ENCODE data around the gene NEXN. TPM values are rescaled to one million over a fixed set of nuclear protein-coding genes. Genes with fewer than 3 reads are reported as not detected.
"Not testable (repeated sequence)": the region's sequence is repeated elsewhere in the genome, so short reads cannot be mapped to it uniquely, and the experiment has no call there.

NEXN gene
- total and polyA plus RNA-seq, 7 donors: 31.6 to 541 (median 321) TPM

- peak within 1 kb of the TSS; percentile 83 for H3K4me3 ChIP-seq
- H3K27me3 ChIP-seq (ENCODE audit: insufficient read depth in 3 of 3, low read length in 2 of 3): no peaks in the 10 kb centered on the region
- WGBS, 3 donors: 0% methylated on average over 57 of the region's 57 CpGs
- peak within 1 kb of the TSS; percentile 96 for H3K27ac ChIP-seq
- intact Hi-C loops (cut with DNase I): loop anchor here (1.0 to 5.0 kb wide), 4 partner anchors 25 to 136 kb away; partner anchors contain the start of gene DNAJB4 (in 1 of the 2)
- TF ChIP-seq, protein P1, sequence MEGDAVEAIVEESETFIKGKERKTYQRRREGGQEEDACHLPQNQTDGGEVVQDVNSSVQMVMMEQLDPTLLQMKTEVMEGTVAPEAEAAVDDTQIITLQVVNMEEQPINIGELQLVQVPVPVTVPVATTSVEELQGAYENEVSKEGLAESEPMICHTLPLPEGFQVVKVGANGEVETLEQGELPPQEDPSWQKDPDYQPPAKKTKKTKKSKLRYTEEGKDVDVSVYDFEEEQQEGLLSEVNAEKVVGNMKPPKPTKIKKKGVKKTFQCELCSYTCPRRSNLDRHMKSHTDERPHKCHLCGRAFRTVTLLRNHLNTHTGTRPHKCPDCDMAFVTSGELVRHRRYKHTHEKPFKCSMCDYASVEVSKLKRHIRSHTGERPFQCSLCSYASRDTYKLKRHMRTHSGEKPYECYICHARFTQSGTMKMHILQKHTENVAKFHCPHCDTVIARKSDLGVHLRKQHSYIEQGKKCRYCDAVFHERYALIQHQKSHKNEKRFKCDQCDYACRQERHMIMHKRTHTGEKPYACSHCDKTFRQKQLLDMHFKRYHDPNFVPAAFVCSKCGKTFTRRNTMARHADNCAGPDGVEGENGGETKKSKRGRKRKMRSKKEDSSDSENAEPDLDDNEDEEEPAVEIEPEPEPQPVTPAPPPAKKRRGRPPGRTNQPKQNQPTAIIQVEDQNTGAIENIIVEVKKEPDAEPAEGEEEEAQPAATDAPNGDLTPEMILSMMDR (IDR thresholded peaks at IDR 0.05): peak; percentile 76
- DNase-seq (peak; percentile 92 to 95), ATAC-seq (peak; percentile 90 to 93 (median 92))
- no peaks in the 10 kb centered on the region for H3K9me3 ChIP-seq
- H3K4me1 ChIP-seq: peaks cover 47% of the 10 kb centered on the region
- no peaks in the 10 kb centered on the region for H3K36me3 ChIP-seq (ENCODE audit: insufficient read depth in 1 of 2, low read depth in 1 of 2)
Observed at GRCh38 chr1:77978969-77979876, 90.8 kb downstream of the NEXN start, which contains the start of gene FUBP1. Gene FUBP1, minus strand, starts transcription at chr1:77979072. Its CDS starts 68 bp downstream, at chr1:77979004.

DNA sequence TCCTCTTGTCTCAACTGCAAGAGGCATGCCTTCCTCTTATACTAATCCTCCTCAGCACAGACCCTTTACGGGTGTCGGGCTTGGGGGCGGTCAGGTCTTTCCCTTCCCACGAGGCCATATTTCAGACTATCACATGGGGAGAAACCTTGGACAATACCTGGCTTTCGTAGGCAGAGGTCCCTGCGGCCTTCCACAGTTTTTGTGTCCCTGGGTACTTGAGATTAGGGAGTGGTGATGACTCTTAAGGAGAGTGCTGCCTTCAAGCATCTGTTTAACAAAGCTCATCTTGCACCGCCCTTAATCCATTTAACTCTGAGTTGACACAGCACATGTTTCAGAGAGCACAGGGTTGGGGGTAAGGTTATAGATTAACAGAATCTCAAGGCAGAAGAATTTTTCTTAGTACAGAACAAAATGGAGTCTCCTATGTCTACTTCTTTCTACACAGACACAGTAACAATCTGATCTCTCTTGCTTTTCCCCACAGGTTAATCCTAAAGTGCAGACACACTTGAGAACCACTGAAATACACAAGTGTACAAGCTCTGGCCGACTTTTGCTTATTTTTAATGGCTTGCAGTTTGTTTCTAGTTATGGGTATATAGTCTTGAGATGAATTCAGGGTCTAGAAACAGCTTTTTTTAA is 95.0 kb downstream of the NEXN start:
- H3K9me3 ChIP-seq; H3K4me3 ChIP-seq; intact Hi-C loops (cut with DNase I); H3K27me3 ChIP-seq (ENCODE audit: insufficient read depth in 3 of 3, low read length in 2 of 3); ATAC-seq; H3K36me3 ChIP-seq (ENCODE audit: insufficient read depth in 1 of 2, low read depth in 1 of 2); DNase-seq: not testable (repeated sequence)
- WGBS, 3 donors: 86 to 92% (median 90%) methylated on average over 8 of the region's 8 CpGs
- H3K4me1 ChIP-seq: peaks cover 45% of the 10 kb centered on the region
- peak overlapping the region; percentile 54 for H3K27ac ChIP-seq

GRCh38 chr1:77983997-77984355 is 95.6 kb downstream of the NEXN start:
- no peak for ATAC-seq
- H3K4me1 ChIP-seq: peaks cover 45% of the 10 kb centered on the region
- H3K36me3 ChIP-seq (ENCODE audit: insufficient read depth in 1 of 2, low read depth in 1 of 2): no peaks in the 10 kb centered on the region

DNA sequence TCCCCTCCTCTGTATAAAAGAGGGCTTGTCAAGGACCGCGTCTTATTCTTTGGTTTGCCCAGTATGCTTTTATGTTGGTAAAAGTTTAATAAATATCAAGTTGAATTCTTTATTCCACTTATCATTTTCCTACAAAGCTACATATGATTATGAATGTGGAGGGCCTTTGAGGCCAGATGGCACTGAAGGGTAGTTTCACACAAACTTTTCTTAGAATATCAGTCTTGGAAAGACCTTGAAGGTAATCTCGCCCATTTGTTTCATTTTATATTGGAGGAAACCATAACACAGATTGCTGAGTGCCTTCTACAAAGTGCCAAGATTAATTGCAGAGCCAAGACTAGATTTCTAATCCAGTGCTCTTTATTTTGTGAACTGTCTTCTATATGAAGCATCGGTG is 96.2 kb downstream of the NEXN start:
- H3K36me3 ChIP-seq (ENCODE audit: insufficient read depth in 1 of 2, low read depth in 1 of 2): no peaks in the 10 kb centered on the region
- peaks cover 45% of the 10 kb centered on the region for H3K4me1 ChIP-seq
- intact Hi-C loops (cut with DNase I): no loop called here
- ATAC-seq: no peak
- H3K27ac ChIP-seq: peak overlapping the region; percentile 54
- 82 to 93% (median 85%) methylated on average over 4 of the region's 4 CpGs for WGBS, 3 donors
- no peaks in the 10 kb centered on the region for H3K27me3 ChIP-seq (ENCODE audit: insufficient read depth in 3 of 3, low read length in 2 of 3)
- TF ChIP-seq, protein P1 (IDR thresholded peaks at IDR 0.05): no peak
- H3K4me3 ChIP-seq: no peak overlapping the region
- no peaks in the 10 kb centered on the region for H3K9me3 ChIP-seq
- DNase-seq: no peak

More at GRCh38 chr1:77983997-77984355, 95.6 kb downstream of the NEXN start:
- peak overlapping the region; percentile 54 for H3K27ac ChIP-seq
- intact Hi-C loops (cut with DNase I): no loop called here
- H3K27me3 ChIP-seq (ENCODE audit: insufficient read depth in 3 of 3, low read length in 2 of 3): no peaks in the 10 kb centered on the region
- TF ChIP-seq, protein P1 (IDR thresholded peaks at IDR 0.05): no peak
- no peak overlapping the region for H3K4me3 ChIP-seq
- DNase-seq: no peak
- no peaks in the 10 kb centered on the region for H3K9me3 ChIP-seq

- Histone ChIP-seq H3K4me1 (peaks cover 35% of the 10 kb centered on the region), H3K27me3 (ENCODE audit: insufficient read depth in 3 of 3, low read length in 2 of 3) (no peaks in the 10 kb centered on the region), H3K27ac (no peak overlapping the region), H3K36me3 (ENCODE audit: insufficient read depth in 1 of 2, low read depth in 1 of 2) (no peaks in the 10 kb centered on the region), H3K9me3 (no peaks in the 10 kb centered on the region), H3K4me3 (no peak overlapping the region)
- intact Hi-C loops (cut with DNase I): loop anchor here in 1 of 2 donors (2.0 kb wide), 1 partner anchor 14 kb away; no protein-coding TSS in a partner anchor
- ATAC-seq: peak; percentile 39 to 79 (median 56)
- DNase-seq: no peak
- TF ChIP-seq, protein P1 (IDR thresholded peaks at IDR 0.05): no peak
Observed at GRCh38 chr1:77986810-77987209, 98.4 kb downstream of the NEXN start.

All from psoas muscle (tissue), 8 donors.